Suppressor macrophage (primary cell): ENCODE results near the gene NEK8.
"Not testable (repeated sequence)": the region's sequence is repeated elsewhere in the genome, so short reads cannot be mapped to it uniquely, and the experiment has no call there.

Source experiments
- DNase-seq, 4 experiments: peaks; one replicate each; pipeline ENCODE4 v3.0.0-alpha.2; 2020 to 2022

NEK8 gene

GRCh38 chr17:28725660-28726225 is 2.8 kb upstream of the NEK8 start:
- peak in 2 of 4 experiments; percentile 10 to 15 for DNase-seq

GRCh38 chr17:28726226-28726626 is 2.4 kb upstream of the NEK8 start, which contains the start of gene TLCD1:
TSS of gene TLCD1 (minus strand) at chr17:28726233. CDS start at chr17:28726097, 136 bp downstream.
- DNase-seq, result peak; percentile 65 to 87 (median 82)

- DNase-seq, result peak; percentile 94 to 96 (median 96)
These were observed 1.7 kb upstream of the NEK8 start for GRCh38 chr17:28726627-28727491.

- no peak for DNase-seq
These were observed 1.4 kb downstream of the NEK8 start for GRCh38 chr17:28729950-28730330.

GRCh38 chr17:28733346-28733745 is 4.8 kb downstream of the NEK8 start:
- no peak for DNase-seq

GRCh38 chr17:28734712-28735241 is 6.2 kb downstream of the NEK8 start:
- no peak for DNase-seq

GRCh38 chr17:28735242-28735722 is 6.7 kb downstream of the NEK8 start:
- DNase-seq, result no peak

- DNase-seq, result not testable (repeated sequence)
These were observed 7.6 kb downstream of the NEK8 start for GRCh38 chr17:28735913-28736769.

- no peak for DNase-seq
These were observed 8.7 kb downstream of the NEK8 start for GRCh38 chr17:28737316-28737715.

- no peak for DNase-seq
These were observed 9.4 kb downstream of the NEK8 start for GRCh38 chr17:28737770-28738679.

- DNase-seq, result no peak
These were observed 10.2 kb downstream of the NEK8 start for GRCh38 chr17:28738680-28739384.

GRCh38 chr17:28740406-28741357 is 12.1 kb downstream of the NEK8 start:
- no peak for DNase-seq

GRCh38 chr17:28741358-28742349 is 13.1 kb downstream of the NEK8 start:
- peak; percentile 74 to 83 (median 80) for DNase-seq

- peak; percentile 93 to 97 (median 94) for DNase-seq
These were observed 14.9 kb downstream of the NEK8 start, which contains the start of gene TRAF4 for GRCh38 chr17:28743243-28744103. TSS of gene TRAF4 (plus strand) at chr17:28744011. CDS start at chr17:28744113, 102 bp downstream.

GRCh38 chr17:28744104-28744971 is 15.8 kb downstream of the NEK8 start:
- DNase-seq, result peak; percentile 37 to 70 (median 58)
